B cell (primary cell): ENCODE measurements around the gene PHF24.

ENCODE experiments used
- CTCF ChIP-seq: fragments of 200-600 bp; IDR thresholded peaks from one replicate; pipeline ENCODE4 v1.8.0; 2022; ENCODE audit warnings: antibody characterized with exemption, mild to moderate bottlenecking
- EZH2 ChIP-seq: IDR thresholded peaks from 2 replicates; pipeline ENCODE4 v1.6.1; 2012; ENCODE audit warnings: borderline replicate concordance, low read depth, mild to moderate bottlenecking, moderate library complexity, low read length; ENCODE audit not compliant: insufficient read depth, poor library complexity, severe bottlenecking

- no peak for TF ChIP-seq EZH2
- TF ChIP-seq CTCF: no peak
Observed at GRCh38 chr9:34974664-34975063, 16.6 kb downstream of the PHF24 start.
